GM12801 (cell line): ENCODE measurements around the gene SGMS2.

Experiments used
- CTCF ChIP-seq: IDR thresholded peaks from one replicate; pipeline ENCODE4 v1.5.1; 2011; ENCODE audit warnings: control low read depth; ENCODE audit not compliant: insufficient read length; ENCODE audit errors: extremely low read depth

SGMS2 gene

GRCh38 chr4:107870916-107871786 lies 46.4 kb downstream of the SGMS2 start:
- no peak for TF ChIP-seq CTCF

- TF ChIP-seq CTCF, result no peak
These were observed 49.3 kb downstream of the SGMS2 start for GRCh38 chr4:107874024-107874423.

GRCh38 chr4:107876099-107876498 lies 51.4 kb downstream of the SGMS2 start:
- no peak for TF ChIP-seq CTCF

GRCh38 chr4:107877361-107877760 lies 52.6 kb downstream of the SGMS2 start:
- no peak for TF ChIP-seq CTCF

- no peak for TF ChIP-seq CTCF
These were observed 61.1 kb downstream of the SGMS2 start for GRCh38 chr4:107885865-107886264.

GRCh38 chr4:107888237-107888636 lies 63.5 kb downstream of the SGMS2 start:
- no peak for TF ChIP-seq CTCF

- no peak for TF ChIP-seq CTCF
These were observed 66.0 kb downstream of the SGMS2 start for GRCh38 chr4:107890779-107891178.
